A549 (cell line): ENCODE measurements around the gene FBH1.

ENCODE experiments used
- BHLHE40 ChIP-seq: IDR thresholded peaks from 2 replicates; pipeline ENCODE4 v1.6.1; 2012; ENCODE audit warnings: low read depth, low read length, inconsistent platforms
- CBX2 ChIP-seq: fragments of 200-600 bp; sonication (generic); IDR thresholded peaks from 2 replicates; pipeline ENCODE4 v1.6.1; 2016; ENCODE audit warnings: low read depth, mild to moderate bottlenecking, borderline replicate concordance
- CHD4 ChIP-seq: fragments of 200-600 bp; sonication (generic); IDR thresholded peaks from 2 replicates; pipeline ENCODE4 v1.6.1; 2016; ENCODE audit warnings: antibody characterized with exemption, mild to moderate bottlenecking, borderline replicate concordance
- EP300 ChIP-seq, 2 experiments: fragments of >200 bp; sonication (Bioruptor Twin); formaldehyde crosslinking; IDR thresholded peaks; 2 replicates in 1 of 2; 3 replicates in 1 of 2; pipeline ENCODE4 v1.6.1; 2016 to 2017
- HEYL ChIP-seq: fragments of 250-450 bp; sonication (Bioruptor Pico); IDR thresholded peaks from 2 replicates; pipeline ENCODE4 v1.8.0; 2021; ENCODE audit warnings: mild to moderate bottlenecking, moderate library complexity
- HOXA7 ChIP-seq: fragments of 250-450 bp; sonication (Bioruptor Pico); IDR thresholded peaks from 2 replicates; pipeline ENCODE4 v1.5.0; 2020; ENCODE audit warnings: mild to moderate bottlenecking, moderate library complexity
- JUNB ChIP-seq: fragments of >200 bp; sonication (Bioruptor Twin); formaldehyde crosslinking; IDR thresholded peaks from 2 replicates; pipeline ENCODE4 v1.6.1; 2016
- KDM5A ChIP-seq: fragments of 200-600 bp; sonication (generic); IDR thresholded peaks from 2 replicates; pipeline ENCODE4 v1.6.1; 2016; ENCODE audit warnings: antibody characterized with exemption, mild to moderate bottlenecking
- NR3C1 ChIP-seq: fragments of >200 bp; sonication (Bioruptor Twin); formaldehyde crosslinking; IDR thresholded peaks from 3 replicates; pipeline ENCODE4 v1.6.1; 2017
- POLR2A ChIP-seq: IDR thresholded peaks from 2 replicates; pipeline ENCODE4 v1.6.1; 2012; ENCODE audit warnings: mild to moderate bottlenecking, low read length
- RFX5 ChIP-seq: fragments of 450-650 bp; IDR thresholded peaks from 2 replicates; pipeline ENCODE4 v1.7.1; 2014; ENCODE audit warnings: antibody characterized with exemption, mild to moderate bottlenecking, moderate library complexity
- TF ChIP-seq, protein P1 (sequence below): fragments of >200 bp; sonication (Bioruptor Twin); formaldehyde crosslinking; IDR thresholded peaks from 3 replicates; pipeline ENCODE4 v1.5.1; 2016
- TF ChIP-seq, protein P2 (sequence below): fragments of >200 bp; sonication (Bioruptor Twin); formaldehyde crosslinking; IDR thresholded peaks from 2 replicates; pipeline ENCODE4 v1.6.1; 2016
- TF ChIP-seq, protein P3 (sequence below): IDR thresholded peaks from 2 replicates; pipeline ENCODE4 v1.6.1; 2012; ENCODE audit warnings: low read depth, borderline replicate concordance

DNA sequence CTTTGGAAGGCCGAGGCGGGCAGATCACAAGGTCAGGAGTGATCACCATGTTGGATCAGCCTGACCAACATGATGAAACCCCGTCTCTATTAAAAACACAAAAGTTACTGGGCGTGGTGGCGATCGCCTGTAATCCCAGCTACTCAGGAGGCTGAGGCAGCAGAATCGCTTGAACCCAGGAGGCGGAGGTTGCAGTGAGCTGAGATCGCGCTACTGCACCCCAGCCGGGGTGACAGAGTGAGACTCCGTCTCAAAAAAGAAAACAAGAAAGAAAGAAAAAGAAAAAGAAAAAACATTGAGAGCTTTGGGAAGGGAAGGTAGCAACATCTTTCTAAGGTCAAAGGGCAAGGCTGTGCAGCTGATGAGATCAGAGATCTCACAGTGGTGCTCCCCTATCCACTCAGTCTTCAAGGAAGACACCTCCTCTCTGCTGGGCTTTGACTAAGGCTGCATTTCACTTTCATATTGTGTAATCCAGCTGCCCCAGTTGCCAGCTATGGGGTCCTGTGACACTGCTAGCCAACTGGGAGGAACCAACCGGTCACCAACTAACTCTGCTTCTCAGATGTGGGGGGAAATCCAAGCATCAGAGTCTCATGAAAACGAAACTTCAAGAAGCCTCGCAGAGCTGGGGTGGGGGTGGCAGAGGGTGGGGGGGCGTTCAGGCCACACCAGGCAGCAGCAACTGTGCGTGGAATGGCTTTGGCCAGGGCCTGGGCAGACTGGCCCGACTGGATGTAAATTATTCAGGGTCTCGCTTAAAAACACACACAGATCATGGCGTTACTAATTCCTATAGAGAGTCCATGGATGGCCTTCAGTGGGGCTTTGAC is 85.8 kb downstream of the FBH1 start:
- TF ChIP-seq JUNB (no peak), EP300 (IDR thresholded peaks at IDR 0.05) (no peak), CHD4 (no peak), HEYL (CRISPR knock-in tag) (no peak), CBX2 (no peak), KDM5A (no peak), RFX5 (no peak), HOXA7 (CRISPR knock-in tag) (no peak), POLR2A (no peak), BHLHE40 (no peak), NR3C1 (no peak)
- TF ChIP-seq, protein P1, sequence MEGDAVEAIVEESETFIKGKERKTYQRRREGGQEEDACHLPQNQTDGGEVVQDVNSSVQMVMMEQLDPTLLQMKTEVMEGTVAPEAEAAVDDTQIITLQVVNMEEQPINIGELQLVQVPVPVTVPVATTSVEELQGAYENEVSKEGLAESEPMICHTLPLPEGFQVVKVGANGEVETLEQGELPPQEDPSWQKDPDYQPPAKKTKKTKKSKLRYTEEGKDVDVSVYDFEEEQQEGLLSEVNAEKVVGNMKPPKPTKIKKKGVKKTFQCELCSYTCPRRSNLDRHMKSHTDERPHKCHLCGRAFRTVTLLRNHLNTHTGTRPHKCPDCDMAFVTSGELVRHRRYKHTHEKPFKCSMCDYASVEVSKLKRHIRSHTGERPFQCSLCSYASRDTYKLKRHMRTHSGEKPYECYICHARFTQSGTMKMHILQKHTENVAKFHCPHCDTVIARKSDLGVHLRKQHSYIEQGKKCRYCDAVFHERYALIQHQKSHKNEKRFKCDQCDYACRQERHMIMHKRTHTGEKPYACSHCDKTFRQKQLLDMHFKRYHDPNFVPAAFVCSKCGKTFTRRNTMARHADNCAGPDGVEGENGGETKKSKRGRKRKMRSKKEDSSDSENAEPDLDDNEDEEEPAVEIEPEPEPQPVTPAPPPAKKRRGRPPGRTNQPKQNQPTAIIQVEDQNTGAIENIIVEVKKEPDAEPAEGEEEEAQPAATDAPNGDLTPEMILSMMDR, result no peak
- TF ChIP-seq, protein P2, sequence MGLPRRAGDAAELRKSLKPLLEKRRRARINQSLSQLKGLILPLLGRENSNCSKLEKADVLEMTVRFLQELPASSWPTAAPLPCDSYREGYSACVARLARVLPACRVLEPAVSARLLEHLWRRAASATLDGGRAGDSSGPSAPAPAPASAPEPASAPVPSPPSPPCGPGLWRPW, result no peak
- TF ChIP-seq, protein P3, sequence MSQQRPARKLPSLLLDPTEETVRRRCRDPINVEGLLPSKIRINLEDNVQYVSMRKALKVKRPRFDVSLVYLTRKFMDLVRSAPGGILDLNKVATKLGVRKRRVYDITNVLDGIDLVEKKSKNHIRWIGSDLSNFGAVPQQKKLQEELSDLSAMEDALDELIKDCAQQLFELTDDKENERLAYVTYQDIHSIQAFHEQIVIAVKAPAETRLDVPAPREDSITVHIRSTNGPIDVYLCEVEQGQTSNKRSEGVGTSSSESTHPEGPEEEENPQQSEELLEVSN, result no peak
